ENCODE data around the gene OCIAD1. TPM values are rescaled to one million over a fixed set of nuclear protein-coding genes. Genes with fewer than 3 reads are reported as not detected.

OCIAD1 gene
- total and polyA plus RNA-seq, 9 donors = 73.4 to 241 (median 112) TPM

DNA sequence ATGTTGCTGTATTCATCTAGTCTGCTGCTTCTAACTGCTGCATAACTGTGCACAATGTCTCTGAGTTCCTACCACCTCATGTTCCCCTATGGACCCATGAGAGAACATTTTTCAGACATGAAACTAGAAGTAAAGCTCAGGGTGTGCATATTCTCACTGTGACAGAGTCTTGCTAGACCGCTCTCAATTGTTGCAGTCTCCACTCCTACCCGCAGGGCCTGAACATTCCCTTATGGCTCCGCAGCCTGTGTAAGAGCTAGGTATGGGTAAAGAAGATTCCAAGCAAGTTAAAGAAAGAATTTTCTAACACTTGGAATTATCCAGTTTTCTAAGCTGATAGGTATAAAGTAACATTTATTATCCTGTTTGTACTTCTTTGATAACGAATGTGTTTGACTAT is 70.3 kb downstream of the OCIAD1 start:
- H3K4me1 ChIP-seq (ENCODE audit: insufficient read depth) = peaks cover 1% of the 10 kb centered on the region
- no peak overlapping the region for H3K4me3 ChIP-seq
- H3K27me3 ChIP-seq = no peaks in the 10 kb centered on the region
- H3K27ac ChIP-seq = no peak overlapping the region
- DNase-seq = no peak
- intact Hi-C loops (cut with DNase I) = no loop called here
- TF ChIP-seq POLR2A (IDR thresholded peaks at IDR 0.05) = no peak
- TF ChIP-seq, protein P1, sequence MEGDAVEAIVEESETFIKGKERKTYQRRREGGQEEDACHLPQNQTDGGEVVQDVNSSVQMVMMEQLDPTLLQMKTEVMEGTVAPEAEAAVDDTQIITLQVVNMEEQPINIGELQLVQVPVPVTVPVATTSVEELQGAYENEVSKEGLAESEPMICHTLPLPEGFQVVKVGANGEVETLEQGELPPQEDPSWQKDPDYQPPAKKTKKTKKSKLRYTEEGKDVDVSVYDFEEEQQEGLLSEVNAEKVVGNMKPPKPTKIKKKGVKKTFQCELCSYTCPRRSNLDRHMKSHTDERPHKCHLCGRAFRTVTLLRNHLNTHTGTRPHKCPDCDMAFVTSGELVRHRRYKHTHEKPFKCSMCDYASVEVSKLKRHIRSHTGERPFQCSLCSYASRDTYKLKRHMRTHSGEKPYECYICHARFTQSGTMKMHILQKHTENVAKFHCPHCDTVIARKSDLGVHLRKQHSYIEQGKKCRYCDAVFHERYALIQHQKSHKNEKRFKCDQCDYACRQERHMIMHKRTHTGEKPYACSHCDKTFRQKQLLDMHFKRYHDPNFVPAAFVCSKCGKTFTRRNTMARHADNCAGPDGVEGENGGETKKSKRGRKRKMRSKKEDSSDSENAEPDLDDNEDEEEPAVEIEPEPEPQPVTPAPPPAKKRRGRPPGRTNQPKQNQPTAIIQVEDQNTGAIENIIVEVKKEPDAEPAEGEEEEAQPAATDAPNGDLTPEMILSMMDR (IDR thresholded peaks at IDR 0.05) = no peak
- TF ChIP-seq EP300 (IDR thresholded peaks at IDR 0.05) = no peak
- no peaks in the 10 kb centered on the region for H3K36me3 ChIP-seq
- H3K9me3 ChIP-seq = no peaks in the 10 kb centered on the region
- WGBS, 3 donors = 90 to 96% (median 94%) methylated on average over 4 of the region's 4 CpGs

DNA sequence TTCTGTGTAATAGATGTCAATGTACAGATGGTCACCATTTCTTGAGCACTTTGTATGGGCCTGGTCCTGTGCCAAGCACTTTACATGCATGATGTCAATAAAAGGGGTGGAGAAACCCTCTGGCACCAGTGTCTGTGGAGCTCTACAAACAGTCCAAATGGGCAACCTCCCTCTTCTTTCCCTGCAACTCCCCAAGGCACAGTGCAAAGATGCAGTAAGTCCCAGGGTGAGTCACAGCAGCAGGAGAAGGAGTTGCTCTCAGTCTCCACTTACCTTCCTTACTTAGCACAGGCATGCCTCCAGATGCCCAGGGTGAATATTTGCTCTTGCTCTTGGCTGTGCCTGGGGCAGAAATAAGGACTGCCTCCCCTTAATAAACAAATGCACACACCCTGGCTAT is 71.4 kb downstream of the OCIAD1 start:
- no peaks in the 10 kb centered on the region for H3K27me3 ChIP-seq
- no peaks in the 10 kb centered on the region for H3K9me3 ChIP-seq
- H3K36me3 ChIP-seq = no peaks in the 10 kb centered on the region
- H3K4me3 ChIP-seq = no peak overlapping the region
- intact Hi-C loops (cut with DNase I) = no loop called here
- no peak for TF ChIP-seq POLR2A (IDR thresholded peaks at IDR 0.05)
- TF ChIP-seq EP300 (IDR thresholded peaks at IDR 0.05) = no peak
- TF ChIP-seq, protein P1 (IDR thresholded peaks at IDR 0.05) = no peak
- no peak for DNase-seq
- H3K27ac ChIP-seq = no peak overlapping the region
- peaks cover 1% of the 10 kb centered on the region for H3K4me1 ChIP-seq (ENCODE audit: insufficient read depth)

DNA sequence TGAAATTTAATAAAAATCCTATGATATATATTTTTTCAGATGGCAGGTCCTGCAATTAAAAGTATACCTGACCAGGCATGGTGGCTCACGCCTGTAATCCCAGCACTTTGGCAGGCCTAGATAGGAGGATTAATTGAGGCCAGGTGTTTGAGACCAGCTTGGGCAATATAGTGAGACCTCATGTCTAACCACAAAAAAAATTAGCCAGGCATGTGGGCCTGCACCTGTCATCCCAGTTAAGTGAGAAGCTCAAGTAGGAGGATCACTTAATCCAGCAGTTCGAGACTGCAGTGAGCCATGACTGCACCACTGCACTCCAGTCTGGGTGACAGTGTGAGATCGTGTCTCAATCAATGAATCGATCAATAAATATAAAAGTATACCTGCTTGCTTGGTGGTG is 73.2 kb downstream of the OCIAD1 start:
- 91 to 97% (median 93%) methylated on average over 4 of the region's 4 CpGs for WGBS, 3 donors
- Histone ChIP-seq H3K4me1 (ENCODE audit: insufficient read depth) (peaks cover 1% of the 10 kb centered on the region), H3K4me3 (no peak overlapping the region), H3K27ac (no peak overlapping the region), H3K36me3 (no peaks in the 10 kb centered on the region), H3K9me3 (no peaks in the 10 kb centered on the region), H3K27me3 (no peaks in the 10 kb centered on the region)
- intact Hi-C loops (cut with DNase I) = no loop called here
- TF ChIP-seq POLR2A (IDR thresholded peaks at IDR 0.05) = no peak
- no peak for TF ChIP-seq EP300 (IDR thresholded peaks at IDR 0.05)
- TF ChIP-seq, protein P1 (IDR thresholded peaks at IDR 0.05) = no peak
- DNase-seq = no peak

DNA sequence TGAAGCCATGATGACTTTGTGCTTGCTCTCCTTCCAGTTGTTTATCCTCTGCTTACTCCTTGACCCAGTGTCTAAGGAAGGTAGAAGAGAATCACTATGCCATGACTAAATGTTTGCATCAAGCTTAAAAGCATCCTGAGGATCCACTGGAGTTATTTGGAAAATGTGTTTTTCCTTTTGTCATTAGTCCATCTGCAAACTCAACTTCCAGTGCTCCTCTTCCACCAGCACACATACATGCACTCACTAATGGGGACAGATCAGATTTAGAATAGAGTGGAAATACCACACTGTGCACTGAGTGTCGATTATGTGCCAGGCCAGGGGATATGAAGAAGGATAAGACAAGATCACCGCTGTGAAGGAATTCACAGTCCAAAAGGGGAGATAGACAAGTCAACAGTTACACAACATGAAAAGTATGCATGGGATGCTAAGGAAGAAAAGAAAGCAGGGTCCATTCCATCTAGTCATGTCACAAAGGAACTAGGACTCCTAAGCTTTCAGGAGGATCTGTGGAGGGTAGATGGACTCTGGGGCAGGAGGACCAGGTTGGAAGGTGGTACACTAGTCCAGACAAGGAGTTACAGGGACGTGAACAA is 73.8 kb downstream of the OCIAD1 start:
- Histone ChIP-seq H3K9me3 (no peaks in the 10 kb centered on the region), H3K4me1 (ENCODE audit: insufficient read depth) (peaks cover 1% of the 10 kb centered on the region), H3K27ac (no peak overlapping the region), H3K27me3 (no peaks in the 10 kb centered on the region), H3K36me3 (no peaks in the 10 kb centered on the region), H3K4me3 (no peak overlapping the region)
- intact Hi-C loops (cut with DNase I) = no loop called here
- TF ChIP-seq EP300 (IDR thresholded peaks at IDR 0.05) = no peak
- no peak for TF ChIP-seq POLR2A (IDR thresholded peaks at IDR 0.05)
- TF ChIP-seq, protein P1 (IDR thresholded peaks at IDR 0.05) = no peak
- WGBS, 3 donors = 90 to 93% (median 93%) methylated on average over 3 of the region's 3 CpGs
- DNase-seq = no peak
